ENCODE measurements around the gene ZMYND10. TPM values are rescaled to one million over a fixed set of nuclear protein-coding genes. Genes with fewer than 3 reads are reported as not detected.

ZMYND10 gene
- total RNA-seq, result 0.58 and 0.85 TPM in 2 replicates

DNA sequence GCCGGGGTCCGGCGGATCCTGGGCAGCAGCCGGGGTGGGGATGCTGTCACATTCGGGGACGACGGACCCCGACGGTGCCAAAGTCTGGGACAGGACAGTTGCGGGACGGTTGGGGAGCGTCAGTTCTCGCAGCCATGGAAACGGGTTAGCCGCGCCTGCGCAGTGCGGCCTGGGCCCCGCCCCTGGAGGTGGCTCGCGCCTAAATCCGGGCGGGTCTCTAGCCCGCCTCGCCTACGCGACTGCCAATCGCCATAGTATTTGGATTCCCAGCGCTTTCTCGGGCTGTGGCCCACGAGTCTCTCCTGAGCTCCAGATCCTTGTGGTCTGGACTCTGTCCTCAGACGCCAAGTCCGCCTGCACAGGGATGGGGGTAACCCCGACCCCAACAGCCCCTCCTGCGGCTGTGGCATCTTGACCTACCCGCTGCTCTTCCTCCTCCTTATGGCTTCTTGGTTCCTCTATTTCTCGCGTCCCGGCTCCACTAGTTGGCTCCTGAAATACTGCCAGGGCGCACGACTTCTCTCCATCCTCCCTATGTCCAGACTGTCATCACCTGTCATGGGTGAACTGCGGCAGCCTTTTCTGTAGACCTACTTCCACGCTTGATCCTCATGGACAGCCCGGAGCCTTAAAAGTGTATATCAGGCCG, at the start of gene ZMYND10:
Gene ZMYND10, minus strand, starts transcription at position 147 of the 649 bp plus-strand sequence. CDS start 153 bp downstream, outside the sequence.

DNA sequence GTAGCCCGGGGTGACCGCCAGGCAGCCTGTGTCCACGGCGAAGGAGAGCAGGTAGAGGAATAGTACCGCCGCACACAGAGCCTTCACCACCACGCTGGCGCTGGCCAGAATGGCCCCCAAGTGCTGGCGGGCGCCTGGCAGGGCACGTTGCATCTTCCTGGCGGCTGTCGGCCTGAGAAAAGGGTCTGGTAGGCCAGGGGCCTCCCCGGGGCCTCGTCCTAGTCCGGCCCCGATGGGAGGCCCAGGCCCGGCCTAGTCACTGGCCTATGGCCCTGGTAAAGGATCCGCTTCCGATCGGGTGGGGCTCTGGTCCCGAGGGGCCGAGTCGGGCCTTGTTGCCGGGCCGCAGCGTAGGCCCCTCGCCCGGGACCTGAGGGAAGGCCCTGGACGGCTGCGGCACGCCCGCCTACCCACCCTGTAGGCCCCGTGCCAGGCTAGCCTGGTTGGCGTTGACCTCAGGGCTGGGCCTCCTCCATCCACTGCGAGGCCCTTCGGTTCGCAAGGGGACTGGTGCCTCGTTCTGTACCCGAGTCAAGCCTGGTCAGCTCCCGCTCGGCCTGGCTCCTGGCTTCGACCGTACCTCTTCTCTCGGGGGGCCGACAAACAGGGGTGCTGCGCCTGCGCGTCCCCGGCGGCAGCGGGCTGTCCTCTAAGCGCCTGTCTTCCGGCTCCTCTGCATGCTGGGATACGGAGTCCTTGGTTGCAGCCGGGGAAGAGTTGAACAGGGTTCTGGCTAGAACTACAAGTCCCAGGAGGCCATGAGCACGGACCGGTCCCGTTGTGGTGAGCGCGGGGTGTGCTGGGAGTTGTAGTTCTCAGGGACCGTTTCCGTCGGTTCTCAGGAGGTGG, 13.6 kb upstream of the ZMYND10 start, which contains the start of gene TMEM115:
Gene TMEM115, minus strand, starts transcription at position 611 of the 849 bp plus-strand sequence. Its CDS starts 458 bp downstream, at position 153.

DNA sequence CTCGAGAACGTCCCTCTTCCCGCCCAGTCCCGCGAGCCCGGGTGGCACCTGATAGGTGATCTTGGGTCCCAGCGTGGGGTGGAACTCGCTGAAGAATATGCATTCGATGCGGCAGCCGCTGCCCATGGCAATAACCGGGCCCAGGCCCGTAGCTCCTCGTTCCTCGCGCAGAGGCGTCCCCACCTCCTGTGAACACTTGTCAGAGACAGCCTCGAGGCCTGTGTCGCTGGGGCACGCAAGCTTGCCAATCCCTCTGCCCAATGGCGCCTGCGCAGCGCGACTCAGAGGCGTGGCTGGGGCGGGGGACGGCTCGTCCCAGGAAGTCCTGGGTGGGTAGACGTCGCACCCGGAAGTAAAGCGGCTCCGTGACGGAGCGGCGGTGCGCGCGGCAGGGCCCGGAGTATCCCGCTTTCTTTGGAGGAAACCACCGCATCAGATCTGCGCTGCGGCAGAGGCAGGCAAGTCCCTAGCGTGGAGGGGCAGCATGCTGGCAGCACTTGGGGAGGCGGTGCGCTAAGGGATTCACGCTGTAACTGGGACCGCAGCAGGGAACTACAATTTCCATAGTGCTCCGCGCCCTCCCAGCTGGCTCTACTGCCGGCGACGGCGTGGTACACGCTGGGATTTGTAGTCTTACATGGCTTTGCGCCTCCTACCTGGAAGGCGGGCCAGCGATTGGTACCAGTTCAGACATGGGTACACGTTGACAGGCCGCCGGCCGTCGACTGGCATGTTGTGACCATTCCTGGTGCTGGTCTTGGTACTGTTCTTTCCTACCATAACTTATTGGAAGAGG, 5.2 kb upstream of the ZMYND10 start, which contains the start of the genes CYB561D2 and NPRL2:
Gene CYB561D2, plus strand, starts transcription at position 336 of the 796 bp plus-strand sequence. CDS start 572 bp downstream, outside the sequence.
Gene NPRL2, minus strand, starts transcription at position 249 of the 796 bp plus-strand sequence. Its CDS starts 123 bp downstream, at position 126.

DNA sequence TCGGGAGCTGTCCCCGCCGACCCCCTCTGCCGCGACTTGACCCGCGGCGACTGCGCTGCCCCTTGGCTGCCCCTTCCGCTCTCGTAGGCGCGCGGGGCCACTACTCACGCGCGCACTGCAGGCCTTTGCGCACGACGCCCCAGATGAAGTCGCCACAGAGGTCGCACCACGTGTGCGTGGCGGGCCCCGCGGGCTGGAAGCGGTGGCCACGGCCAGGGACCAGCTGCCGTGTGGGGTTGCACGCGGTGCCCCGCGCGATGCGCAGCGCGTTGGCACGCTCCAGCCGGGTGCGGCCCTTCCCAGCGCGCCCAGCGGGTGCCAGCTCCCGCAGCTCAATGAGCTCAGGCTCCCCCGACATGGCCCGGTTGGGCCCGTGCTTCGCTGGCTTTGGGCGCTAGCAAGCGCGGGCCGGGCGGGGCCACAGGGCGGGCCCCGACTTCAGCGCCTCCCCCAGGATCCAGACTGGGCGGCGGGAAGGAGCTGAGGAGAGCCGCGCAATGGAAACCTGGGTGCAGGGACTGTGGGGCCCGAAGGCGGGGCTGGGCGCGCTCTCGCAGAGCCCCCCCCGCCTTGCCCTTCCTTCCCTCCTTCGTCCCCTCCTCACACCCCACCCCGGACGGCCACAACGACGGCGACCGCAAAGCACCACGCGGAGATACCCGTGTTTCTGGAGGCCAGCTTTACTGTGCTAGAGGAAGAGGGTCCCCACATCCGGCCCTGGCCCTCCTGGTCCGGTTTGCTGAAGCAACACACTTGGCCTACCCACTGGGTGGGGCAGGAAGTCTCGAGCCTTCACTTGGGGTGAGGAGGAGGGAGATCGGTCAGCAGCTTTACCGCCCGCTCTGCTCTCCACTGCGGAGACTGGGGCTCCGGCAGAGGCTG, 4.8 kb downstream of the ZMYND10 start, which contains the start of gene RASSF1:
Gene RASSF1, minus strand, starts transcription at position 389 of the 882 bp plus-strand sequence. Its CDS starts 31 bp downstream, at position 358.

DNA sequence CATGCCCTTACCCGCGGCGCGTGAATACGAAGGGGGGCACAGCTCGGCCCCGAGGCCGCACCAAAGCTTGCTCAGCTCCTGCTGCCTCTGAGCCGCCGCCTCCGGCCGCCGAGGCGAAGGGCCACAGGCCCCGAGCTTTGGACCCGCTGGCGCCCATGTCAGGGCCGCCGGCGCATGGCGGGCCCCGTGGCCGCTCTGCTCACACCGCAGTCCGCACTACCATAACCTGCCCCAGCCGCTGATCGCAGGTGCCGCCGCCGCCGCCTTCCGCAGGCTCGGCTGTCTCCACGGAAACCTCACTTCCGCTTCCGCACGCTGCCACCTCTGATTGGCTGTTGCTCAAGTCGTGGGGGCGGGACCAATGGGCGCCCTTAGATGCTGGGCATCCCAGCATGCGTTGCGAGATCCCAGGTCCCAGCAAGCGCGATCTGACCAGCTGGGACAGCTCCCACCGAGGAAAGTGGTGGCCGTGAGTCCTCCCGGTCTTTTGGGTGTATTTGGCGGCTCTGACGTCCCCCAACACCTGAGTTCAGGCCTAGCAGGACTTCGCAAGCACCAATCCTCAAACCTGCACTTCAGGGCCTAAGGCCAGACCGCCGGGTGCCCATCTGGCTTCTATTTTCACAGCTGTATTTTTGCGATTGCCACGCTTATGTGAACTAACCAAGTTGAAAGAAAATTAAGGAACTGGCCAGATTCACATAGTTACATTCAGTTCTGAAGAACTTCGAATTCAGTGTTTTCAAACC, 17.4 kb downstream of the ZMYND10 start, which contains the start of gene TUSC2:
Gene TUSC2, minus strand, starts transcription at position 281 of the 749 bp plus-strand sequence. Its CDS starts 124 bp downstream, at position 157.

DNA sequence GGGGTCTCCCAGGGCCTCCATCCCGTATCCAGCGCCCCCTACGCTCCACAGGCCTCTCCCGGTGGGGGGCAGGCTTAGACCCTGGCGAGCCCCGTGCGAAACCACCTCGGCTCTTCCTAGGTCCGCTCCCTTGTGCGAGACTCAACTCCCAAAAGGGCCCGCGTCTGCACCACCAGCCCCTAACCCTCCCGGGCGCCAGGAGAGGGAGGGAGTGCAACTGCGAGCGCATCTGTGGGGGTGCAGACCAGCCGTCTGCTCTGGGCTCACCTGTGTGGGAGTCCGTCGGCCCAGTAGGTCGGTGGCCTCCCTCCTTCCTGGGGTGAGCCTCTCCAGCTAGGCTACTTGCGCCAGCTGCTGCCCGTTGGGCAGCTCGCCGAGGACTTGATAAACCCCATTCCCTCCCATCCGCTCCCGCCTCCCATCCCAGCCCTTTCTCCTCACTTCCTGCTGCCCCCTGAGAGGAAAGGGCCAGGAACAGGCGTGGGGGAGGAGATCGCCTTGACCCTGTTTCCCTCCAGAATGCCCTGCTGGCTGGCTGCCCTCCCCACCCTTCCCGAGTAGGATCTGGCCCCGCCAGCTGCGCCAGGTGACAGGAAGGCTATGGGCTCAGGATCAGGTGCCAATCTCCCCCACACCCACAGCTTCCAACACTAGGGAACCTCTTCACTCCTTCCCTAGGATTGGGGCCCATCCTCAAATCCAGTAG, 23.0 kb downstream of the ZMYND10 start, which contains the start of gene HYAL2:
Gene HYAL2, minus strand, starts transcription at position 360 of the 706 bp plus-strand sequence. CDS start 2,256 bp downstream, outside the sequence.

DNA sequence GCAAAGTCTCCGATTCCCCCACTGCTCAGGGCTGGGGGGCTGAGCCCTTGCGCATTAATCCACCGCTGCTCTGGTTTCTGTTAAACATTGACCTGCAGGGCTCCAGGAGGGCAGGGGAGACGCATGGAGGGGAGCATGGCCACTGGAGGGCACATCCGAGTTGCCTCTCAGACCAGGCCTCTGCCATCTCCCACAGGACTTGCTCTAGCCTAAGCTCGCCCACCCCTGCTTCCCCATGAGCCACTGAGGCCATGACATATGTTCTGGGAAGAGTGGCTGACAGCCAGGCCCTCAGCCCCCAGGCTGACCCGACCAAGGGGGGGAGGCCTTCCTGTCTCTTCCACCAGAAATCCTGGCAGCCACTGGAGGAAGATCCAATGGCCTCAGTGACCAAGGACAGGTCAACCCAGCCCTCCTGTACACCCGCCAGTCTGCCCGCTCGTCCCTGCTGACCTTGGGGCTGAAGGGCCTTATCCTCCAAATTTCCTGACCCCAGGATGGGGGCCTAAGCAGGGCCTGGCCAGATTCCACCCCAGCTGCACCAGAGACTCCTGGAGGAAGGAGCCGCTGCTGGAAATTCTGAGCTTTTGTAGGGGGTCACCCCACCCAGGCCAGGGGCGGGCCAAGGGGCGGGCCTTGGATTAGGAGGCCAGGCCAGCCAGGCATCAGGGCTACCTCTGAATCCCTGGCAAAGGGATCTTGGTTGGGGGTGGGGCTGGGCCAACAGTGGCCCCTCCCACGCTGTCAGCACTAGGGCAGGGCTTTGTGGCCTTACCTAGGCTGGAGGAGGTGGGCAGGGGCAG, 42.3 kb downstream of the ZMYND10 start, which contains the start of gene HYAL1:
Gene HYAL1, minus strand, starts transcription at position 562 of the 803 bp plus-strand sequence. CDS start 618 bp downstream, outside the sequence.

DNA sequence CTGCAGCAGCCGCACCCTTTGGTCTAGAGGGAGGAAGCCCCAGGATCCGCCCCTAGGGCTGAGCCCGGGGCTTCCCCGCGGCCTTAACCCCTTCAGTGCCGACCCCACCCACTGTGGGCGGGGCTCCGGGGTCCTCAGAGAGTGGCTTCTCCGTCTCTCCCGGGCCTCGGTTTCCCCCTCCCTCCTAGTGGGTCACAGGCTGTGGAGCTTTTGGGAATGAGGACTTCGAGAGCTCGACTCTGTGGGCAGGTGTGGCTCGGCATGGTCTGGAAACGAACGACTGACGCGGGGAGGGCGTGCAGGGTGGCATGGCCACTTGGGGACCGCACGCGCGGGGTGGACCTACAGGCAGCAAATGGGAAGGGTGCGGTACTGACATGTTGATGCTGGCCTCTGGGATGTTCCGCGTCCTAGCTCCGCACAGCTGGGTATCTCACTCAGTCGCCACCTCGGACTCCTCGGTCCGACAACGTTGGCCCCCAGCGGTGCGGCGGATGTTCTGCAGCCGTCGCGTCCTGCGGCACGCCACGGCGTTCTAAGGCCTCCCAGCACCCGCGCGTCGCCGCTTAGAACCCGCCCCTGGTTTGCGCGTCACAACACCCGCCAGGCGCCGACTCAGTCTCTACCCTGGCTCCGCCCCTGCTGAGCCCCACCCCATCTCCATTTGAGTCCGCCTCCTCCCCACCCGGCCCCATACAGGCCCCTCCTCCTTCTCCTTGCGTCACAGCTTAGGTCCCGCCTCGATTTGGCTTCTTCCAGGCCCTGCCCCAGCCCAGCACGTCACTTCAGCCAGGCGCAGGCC, 46.5 kb downstream of the ZMYND10 start, which contains the start of the genes HYAL3 and NAA80:
Gene HYAL3, minus strand, starts transcription at position 570 of the 802 bp plus-strand sequence. CDS start 3,803 bp downstream, outside the sequence.
Gene NAA80, minus strand, starts transcription at position 570 of the 802 bp plus-strand sequence. CDS start 1,942 bp downstream, outside the sequence.

DNA sequence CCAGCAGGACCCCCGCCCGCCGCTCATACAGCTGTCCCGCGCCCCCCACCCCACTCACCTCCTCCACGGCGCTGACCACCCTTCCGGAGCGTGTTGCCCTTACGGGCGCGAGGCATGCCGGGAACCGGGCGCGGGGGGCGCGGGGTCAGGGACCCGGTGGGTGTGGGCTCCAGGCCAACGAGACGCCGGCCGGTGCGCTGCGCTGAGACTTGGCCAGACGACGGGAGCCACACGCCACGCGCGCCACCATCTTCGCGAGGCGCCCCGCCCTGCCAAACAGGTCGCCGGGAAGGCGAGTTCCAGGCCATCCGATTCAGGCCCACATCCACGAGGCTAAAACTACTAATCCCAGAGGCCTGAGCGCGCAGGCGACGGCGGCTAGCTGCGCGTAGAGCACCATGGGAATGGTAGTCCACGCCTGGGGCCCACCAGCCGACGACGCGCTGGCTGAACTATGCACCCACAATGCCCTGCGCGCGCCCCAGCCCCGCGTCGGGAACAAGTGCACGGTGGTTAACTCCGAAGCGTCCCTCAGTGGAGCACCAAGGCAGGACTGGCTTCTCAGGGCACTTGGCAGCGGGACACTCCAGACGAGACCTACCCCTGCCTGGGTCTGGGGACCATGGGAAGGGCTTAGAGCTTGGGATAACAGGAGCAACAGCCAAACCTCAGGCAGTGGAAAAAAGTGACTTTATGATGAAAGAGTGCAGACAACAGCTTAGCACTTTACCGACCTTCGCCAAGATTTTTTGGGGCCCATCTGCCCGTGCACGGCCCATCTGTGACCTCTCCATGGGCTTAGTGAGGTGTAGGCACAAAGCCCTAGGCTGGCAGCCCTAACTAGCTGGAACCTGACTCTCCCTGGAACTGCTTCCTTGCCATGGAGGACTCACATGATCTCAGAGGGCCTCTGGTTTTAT, 53.1 kb downstream of the ZMYND10 start, which contains the start of gene IFRD2:
Gene IFRD2, minus strand, starts transcription at position 271 of the 920 bp plus-strand sequence. Its CDS starts 155 bp downstream, at position 116.

Other genes starting within 250 kb of the ZMYND10 start
- gene SEMA3F, start 190.4 kb downstream of the ZMYND10 start, total RNA-seq, result 1.7 and 1.9 TPM in 2 replicates
- not detected in 2 replicates for gene GNAT1, start 154.1 kb downstream of the ZMYND10 start, total RNA-seq
- gene SLC38A3, start 140.5 kb downstream of the ZMYND10 start, total RNA-seq, result not detected in 2 replicates
- gene GNAI2, start 109.5 kb downstream of the ZMYND10 start, total RNA-seq, result 164 and 291 TPM in 2 replicates
- gene SEMA3B, start 76.6 kb downstream of the ZMYND10 start, total RNA-seq, result 1.2 and 2.8 TPM in 2 replicates
- under 0.01 TPM in 1 of 2 replicates, not detected in the other for gene LSMEM2, start 66.6 kb downstream of the ZMYND10 start, total RNA-seq
- 54.1 and 164 TPM in 2 replicates for gene IFRD2, start 53.3 kb downstream of the ZMYND10 start, total RNA-seq
- 5.2 and 6.8 TPM in 2 replicates for gene HYAL3, start 46.3 kb downstream of the ZMYND10 start, total RNA-seq
- 2.1 and 3.9 TPM in 2 replicates for gene NAA80, start 46.3 kb downstream of the ZMYND10 start, total RNA-seq
- gene HYAL1, start 42.2 kb downstream of the ZMYND10 start, total RNA-seq, result 0.96 and 2.5 TPM in 2 replicates
- gene HYAL2, start 23.0 kb downstream of the ZMYND10 start, total RNA-seq, result 60.6 and 83.6 TPM in 2 replicates
- gene TUSC2, start 17.5 kb downstream of the ZMYND10 start, total RNA-seq, result 16.6 and 21.3 TPM in 2 replicates
- 32.8 and 49.3 TPM in 2 replicates for gene RASSF1, start 4.9 kb downstream of the ZMYND10 start, total RNA-seq
- gene NPRL2, start 5.0 kb upstream of the ZMYND10 start, total RNA-seq, result 24.7 and 25.4 TPM in 2 replicates
- gene CYB561D2, start 5.1 kb upstream of the ZMYND10 start, total RNA-seq, result 34.1 and 46.2 TPM in 2 replicates
- 38.3 and 43.1 TPM in 2 replicates for gene TMEM115, start 13.8 kb upstream of the ZMYND10 start, total RNA-seq
- gene CACNA2D2, start 157.9 kb upstream of the ZMYND10 start, total RNA-seq, result not detected in 2 replicates
- 8.2 and 22.0 TPM in 2 replicates for gene C3orf18, start 222.0 kb upstream of the ZMYND10 start, total RNA-seq
- 13.5 and 15.9 TPM in 2 replicates for gene HEMK1, start 223.8 kb upstream of the ZMYND10 start, total RNA-seq

Data from regular cardiac myocyte (primary cell).